Measurements from ENCODE around the gene SMS.

DNA sequence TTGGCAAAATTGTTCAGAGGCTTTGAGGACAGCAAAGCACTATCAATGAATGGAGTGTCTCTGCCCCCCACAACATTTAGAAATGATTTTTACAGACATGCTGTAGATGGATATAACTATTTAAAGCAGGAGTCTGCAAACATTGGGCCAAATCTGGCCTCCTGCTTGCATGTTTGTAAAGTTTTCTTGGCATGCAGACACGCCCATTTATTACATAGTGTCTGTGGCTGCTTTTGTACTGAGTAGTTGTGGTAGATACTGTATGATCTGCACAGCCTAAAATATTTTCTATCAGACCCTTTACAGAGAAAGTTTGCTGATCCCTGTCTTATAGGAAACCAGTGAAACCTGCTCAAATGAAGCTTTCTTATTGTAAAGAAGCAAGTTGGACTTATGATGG, 46.1 kb downstream of the SMS start:
- TF ChIP-seq, protein P1, sequence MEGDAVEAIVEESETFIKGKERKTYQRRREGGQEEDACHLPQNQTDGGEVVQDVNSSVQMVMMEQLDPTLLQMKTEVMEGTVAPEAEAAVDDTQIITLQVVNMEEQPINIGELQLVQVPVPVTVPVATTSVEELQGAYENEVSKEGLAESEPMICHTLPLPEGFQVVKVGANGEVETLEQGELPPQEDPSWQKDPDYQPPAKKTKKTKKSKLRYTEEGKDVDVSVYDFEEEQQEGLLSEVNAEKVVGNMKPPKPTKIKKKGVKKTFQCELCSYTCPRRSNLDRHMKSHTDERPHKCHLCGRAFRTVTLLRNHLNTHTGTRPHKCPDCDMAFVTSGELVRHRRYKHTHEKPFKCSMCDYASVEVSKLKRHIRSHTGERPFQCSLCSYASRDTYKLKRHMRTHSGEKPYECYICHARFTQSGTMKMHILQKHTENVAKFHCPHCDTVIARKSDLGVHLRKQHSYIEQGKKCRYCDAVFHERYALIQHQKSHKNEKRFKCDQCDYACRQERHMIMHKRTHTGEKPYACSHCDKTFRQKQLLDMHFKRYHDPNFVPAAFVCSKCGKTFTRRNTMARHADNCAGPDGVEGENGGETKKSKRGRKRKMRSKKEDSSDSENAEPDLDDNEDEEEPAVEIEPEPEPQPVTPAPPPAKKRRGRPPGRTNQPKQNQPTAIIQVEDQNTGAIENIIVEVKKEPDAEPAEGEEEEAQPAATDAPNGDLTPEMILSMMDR (conservative IDR thresholded peaks at IDR 0.05): no peak
- no peak for TF ChIP-seq ZFX (IDR thresholded peaks at IDR 0.05)
